Psoas muscle (tissue), 8 donors: ENCODE measurements around the gene TRNT1. TPM values are rescaled to one million over a fixed set of nuclear protein-coding genes. Genes with fewer than 3 reads are reported as not detected.

Source experiments
- ATAC-seq, 4 donors: fragments of 200-7000 bp; cut with Tn5 transposase; one replicate each; pipeline ENCODE4 v1.9.1; 2020; ENCODE audit warnings: moderate library complexity in 3 of 4, mild to moderate bottlenecking in 2 of 4
- DNase-seq, 2 donors: peaks; one replicate each; pipeline ENCODE4 v3.0.0-alpha.2; 2020
- H3K27ac ChIP-seq: fragments of 200-600 bp; one replicate; pipeline ENCODE4 v1.8.0; 2022
- H3K27me3 ChIP-seq, 3 donors: fragments of 200-600 bp in 1 of 3; one replicate each; pipeline versions ENCODE4 v1.6.1 to v1.8.0; 2013 to 2022; ENCODE audit warnings: low read length in 2 of 3, mild to moderate bottlenecking in 2 of 3, moderate library complexity in 1 of 3; ENCODE audit not compliant: insufficient read depth in 3 of 3
- H3K36me3 ChIP-seq, 2 donors: fragments of 200-600 bp in 1 of 2; one replicate each; pipeline versions ENCODE4 v1.6.1 to v1.8.0; 2013 to 2022; ENCODE audit warnings: low read depth in 1 of 2, mild to moderate bottlenecking in 1 of 2, moderate library complexity in 1 of 2; ENCODE audit not compliant: insufficient read depth in 1 of 2
- H3K4me1 ChIP-seq: fragments of 200-600 bp; one replicate; pipeline ENCODE4 v1.8.0; 2022
- H3K4me3 ChIP-seq: fragments of 200-600 bp; one replicate; pipeline ENCODE4 v1.8.0; 2022; ENCODE audit warnings: mild to moderate bottlenecking
- H3K9me3 ChIP-seq: fragments of 200-600 bp; one replicate; pipeline ENCODE4 v1.8.0; 2022
- CTCF ChIP-seq: fragments of 200-600 bp; IDR thresholded peaks from one replicate; pipeline ENCODE4 v1.8.0; 2022; ENCODE audit warnings: antibody characterized with exemption
- WGBS, 3 donors: extraction: QIAGEN DNeasy Blood & Tissue Kit; methylation state at CpG; one replicate each; pipeline versions ENCODE4 v1.1.6 to v1.1.7; 2013; 5-methylcytosine and 5-hydroxymethylcytosine counted together
- intact Hi-C, 2 donors: fragments of 100-400 bp; cut with DNase I; formaldehyde crosslinking; loops; one replicate each; pipeline versions ENCODE4 v1.11.0 to v1.14.2; 2022
- polyA plus RNA-seq, 3 donors: library from polyadenylated mRNA; stranded (reverse); fragments of 200-250 nt; gene quantifications; one replicate each; pipeline ENCODE4 v1.2.3, GENCODE V29; 2013
- total RNA-seq, 4 donors: library from RNA; stranded (reverse); fragmentation: NEBNext Ultra II Directional in 2 of 4; extraction: Animal tissue kit (Norgen Biotek cat#: 25700) in 2 of 4; gene quantifications; one replicate each; pipeline versions ENCODE4 v1.2.1 to v1.2.4, GENCODE V29; 2021 to 2023
- donor health status: healthy with polysubstance abuse.
- donor health status: DM: no; HTN: no; CAD: no; lungs with moderate emphysema.
- donor health status: Bipolar disorder and iron deficiency.
- donor health status: healthy.
- donor health status: DM: yes; HTN: yes; CAD: no.
- donor health status: DM: no; HTN: no; CAD: no.
- donor health status: DM: no; HTN: no; CAD: no.
- donor health status: DM: yes; HTN: yes; CAD: no.

TRNT1 gene
- total and polyA plus RNA-seq, 7 donors: 12.2 to 31.3 (median 15.5) TPM

DNA sequence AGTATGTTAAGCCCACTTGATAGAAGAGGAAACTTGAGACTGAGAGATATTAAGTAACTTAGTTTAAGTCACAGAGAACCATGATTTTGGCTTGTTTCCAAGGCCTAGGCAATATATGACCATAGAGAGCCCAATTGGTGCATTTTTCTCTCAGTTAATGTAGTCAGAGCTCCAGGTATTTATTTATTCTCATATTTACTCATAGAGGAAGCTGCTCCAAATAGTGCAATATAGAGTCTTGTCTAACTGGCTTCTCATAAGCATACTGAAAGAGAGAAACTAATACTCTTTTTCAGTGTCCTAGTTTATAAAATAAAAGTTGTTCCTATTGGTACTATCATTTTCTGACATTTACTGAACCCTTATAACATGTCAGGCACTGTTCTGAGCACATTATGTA is 15.2 kb downstream of the TRNT1 start:
- H3K27me3 ChIP-seq: no peaks in the 10 kb centered on the region
- peaks cover 7 to 99% of the 10 kb centered on the region in 2 donors for H3K36me3 ChIP-seq
- no peaks in the 10 kb centered on the region for H3K4me1 ChIP-seq
- H3K9me3 ChIP-seq: no peaks in the 10 kb centered on the region
- no peak for TF ChIP-seq CTCF
- DNase-seq (no peak), ATAC-seq (no peak)
- intact Hi-C loops: no loop called here
- H3K27ac ChIP-seq: no peak overlapping the region
- H3K4me3 ChIP-seq: no peak overlapping the region

GRCh38 chr3:3145831-3146230 is 19.1 kb downstream of the TRNT1 start:
- WGBS, 3 donors: 87 to 93% (median 89%) methylated on average over 8 of the region's 8 CpGs
- ATAC-seq: no peak
- Histone ChIP-seq H3K4me3 (no peak overlapping the region), H3K27ac (no peak overlapping the region), H3K9me3 (no peaks in the 10 kb centered on the region), H3K36me3 (peaks cover 7 to 99% of the 10 kb centered on the region in 2 donors), H3K4me1 (no peaks in the 10 kb centered on the region), H3K27me3 (no peaks in the 10 kb centered on the region)
- intact Hi-C loops: no loop called here
- no peak for TF ChIP-seq CTCF
- no peak for DNase-seq

GRCh38 chr3:3149560-3149959 is 22.8 kb downstream of the TRNT1 start:
- no peak for TF ChIP-seq CTCF
- Histone ChIP-seq H3K4me1 (no peaks in the 10 kb centered on the region), H3K36me3 (peaks cover 6 to 98% of the 10 kb centered on the region in 2 donors)

GRCh38 chr3:3151513-3151912 is 24.8 kb downstream of the TRNT1 start:
- Histone ChIP-seq H3K27me3 (no peaks in the 10 kb centered on the region), H3K4me1 (no peaks in the 10 kb centered on the region), H3K9me3 (no peaks in the 10 kb centered on the region), H3K27ac (no peak overlapping the region), H3K4me3 (no peak overlapping the region), H3K36me3 (peaks cover 6 to 97% of the 10 kb centered on the region in 2 donors)
- peak in 1 of 4 donors; percentile 64 for ATAC-seq
- DNase-seq: no peak
- intact Hi-C loops: no loop called here
- no peak for TF ChIP-seq CTCF
- 23 to 41% (median 29%) methylated on average over 1 of the region's 1 CpG for WGBS, 3 donors

More at GRCh38 chr3:3149560-3149959, 22.8 kb downstream of the TRNT1 start:
- ATAC-seq (no peak), DNase-seq (no peak)
- Histone ChIP-seq H3K4me3 (no peak overlapping the region), H3K27ac (no peak overlapping the region), H3K9me3 (no peaks in the 10 kb centered on the region), H3K27me3 (no peaks in the 10 kb centered on the region)
- WGBS, 3 donors: 87 to 89% (median 88%) methylated on average over 1 of the region's 1 CpG
- intact Hi-C loops: no loop called here

DNA sequence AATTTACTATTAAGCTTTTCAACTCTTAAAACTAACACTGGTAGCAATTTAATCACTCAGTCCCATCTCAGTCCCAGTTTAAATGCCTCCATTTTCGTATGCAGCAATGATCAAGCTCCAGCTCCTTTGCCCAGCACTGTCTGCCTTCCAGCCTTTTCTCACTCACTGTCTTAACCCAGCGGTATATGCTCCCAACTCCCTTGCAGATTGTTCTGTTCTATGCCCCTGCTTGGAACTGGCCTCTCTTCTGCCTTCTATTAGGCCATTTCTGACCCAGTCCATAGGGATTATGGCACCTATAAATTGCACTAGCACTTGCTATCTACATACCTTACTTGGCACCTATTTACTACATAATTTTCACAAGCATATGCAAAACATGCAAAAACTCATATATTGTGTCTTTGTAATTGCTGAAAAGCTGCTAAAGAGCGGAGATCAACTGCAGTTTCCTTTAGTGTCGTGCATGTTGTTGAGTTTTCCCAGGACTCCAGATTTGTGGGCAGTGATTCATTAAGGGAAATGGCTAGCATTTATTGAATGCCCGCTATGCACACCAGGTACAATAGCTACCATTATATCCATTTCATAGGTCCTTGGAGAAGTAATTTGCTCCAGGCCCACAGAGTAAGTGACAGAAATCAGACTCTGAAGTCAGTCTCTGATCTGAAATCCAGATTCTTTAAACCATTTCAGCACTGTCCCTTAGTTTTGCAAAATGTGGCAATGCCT is 28.3 kb downstream of the TRNT1 start:
- 85 to 92% (median 89%) methylated on average over 5 of the region's 5 CpGs for WGBS, 3 donors
- H3K4me3 ChIP-seq: no peak overlapping the region
- DNase-seq (no peak), ATAC-seq (no peak)
- peaks cover 9 to 97% of the 10 kb centered on the region in 2 donors for H3K36me3 ChIP-seq
- TF ChIP-seq CTCF: no peak
- intact Hi-C loops: no loop called here
- no peaks in the 10 kb centered on the region for H3K4me1 ChIP-seq
- H3K9me3 ChIP-seq: no peaks in the 10 kb centered on the region
- H3K27me3 ChIP-seq: no peaks in the 10 kb centered on the region
- no peak overlapping the region for H3K27ac ChIP-seq
